OCI-LY7 (cell line): ENCODE data around the gene UBE3A.

Source experiments
- CTCF ChIP-seq: fragments of 200-600 bp; sonication (generic); conservative IDR thresholded peaks from 2 replicates; pipeline ENCODE4 v1.5.1; 2014; ENCODE audit warnings: mild to moderate bottlenecking, antibody characterized with exemption, low read length, moderate library complexity, mixed read lengths
- EZH2phosphoT487 ChIP-seq: fragments of 200-600 bp; sonication (generic); IDR thresholded peaks from 2 replicates; pipeline ENCODE4 v1.6.1; 2018; ENCODE audit warnings: low read depth, borderline replicate concordance, mild to moderate bottlenecking, mixed run types, antibody characterized with exemption, low read length, moderate library complexity, mixed read lengths

- TF ChIP-seq CTCF (no peak), EZH2phosphoT487 (no peak)
Observed at GRCh38 chr15:25391971-25392721, 46.7 kb downstream of the UBE3A start.
